GM19467 (cell line): ENCODE measurements around the gene CNTNAP2.

Experiments
- ATAC-seq: cut with Tn5 transposase; IDR thresholded peaks from one replicate; pipeline ENCODE4 v1.9.1; 2021; ENCODE audit warnings: mild to moderate bottlenecking, moderate library complexity; ENCODE audit not compliant: unreplicated experiment

CNTNAP2 gene

DNA sequence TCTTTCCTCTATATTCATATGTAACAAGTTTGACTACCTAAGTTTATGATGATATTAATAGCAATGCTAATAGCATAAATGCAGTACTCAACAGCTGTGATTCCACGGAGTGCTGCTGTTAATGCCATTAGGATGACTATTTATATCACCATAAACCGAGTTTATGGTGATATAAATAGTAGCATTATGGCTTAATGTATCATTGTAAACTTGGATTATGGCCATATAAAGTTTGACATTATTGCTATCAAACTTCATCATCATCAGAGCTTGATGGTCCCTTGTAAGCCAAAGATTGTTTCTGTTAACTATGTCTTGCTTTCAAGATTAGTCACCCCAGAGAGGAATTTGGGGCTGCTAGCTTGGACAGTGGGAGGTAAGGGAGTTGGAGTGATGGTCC, 1861.6 kb downstream of the CNTNAP2 start:
- ATAC-seq = no peak

DNA sequence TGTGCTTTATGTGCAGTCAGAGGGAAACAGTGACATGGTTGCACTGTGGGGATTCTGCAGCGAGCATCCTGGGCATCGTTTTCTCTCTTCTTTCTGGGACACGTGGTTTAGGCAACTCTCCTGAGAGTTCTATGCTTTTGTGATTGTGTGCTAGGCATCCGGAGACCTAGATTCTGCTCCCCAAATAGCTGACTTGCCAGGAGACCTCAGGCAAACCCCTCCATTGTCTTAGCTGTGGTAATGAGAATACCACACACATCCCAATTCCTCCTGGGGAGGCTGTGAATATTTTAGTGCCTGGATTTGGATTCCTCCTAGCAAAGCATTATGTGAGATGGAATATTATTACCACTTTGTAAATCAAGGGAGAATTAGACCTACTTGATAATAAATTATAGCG, 1862.0 kb downstream of the CNTNAP2 start:
- ATAC-seq = no peak

DNA sequence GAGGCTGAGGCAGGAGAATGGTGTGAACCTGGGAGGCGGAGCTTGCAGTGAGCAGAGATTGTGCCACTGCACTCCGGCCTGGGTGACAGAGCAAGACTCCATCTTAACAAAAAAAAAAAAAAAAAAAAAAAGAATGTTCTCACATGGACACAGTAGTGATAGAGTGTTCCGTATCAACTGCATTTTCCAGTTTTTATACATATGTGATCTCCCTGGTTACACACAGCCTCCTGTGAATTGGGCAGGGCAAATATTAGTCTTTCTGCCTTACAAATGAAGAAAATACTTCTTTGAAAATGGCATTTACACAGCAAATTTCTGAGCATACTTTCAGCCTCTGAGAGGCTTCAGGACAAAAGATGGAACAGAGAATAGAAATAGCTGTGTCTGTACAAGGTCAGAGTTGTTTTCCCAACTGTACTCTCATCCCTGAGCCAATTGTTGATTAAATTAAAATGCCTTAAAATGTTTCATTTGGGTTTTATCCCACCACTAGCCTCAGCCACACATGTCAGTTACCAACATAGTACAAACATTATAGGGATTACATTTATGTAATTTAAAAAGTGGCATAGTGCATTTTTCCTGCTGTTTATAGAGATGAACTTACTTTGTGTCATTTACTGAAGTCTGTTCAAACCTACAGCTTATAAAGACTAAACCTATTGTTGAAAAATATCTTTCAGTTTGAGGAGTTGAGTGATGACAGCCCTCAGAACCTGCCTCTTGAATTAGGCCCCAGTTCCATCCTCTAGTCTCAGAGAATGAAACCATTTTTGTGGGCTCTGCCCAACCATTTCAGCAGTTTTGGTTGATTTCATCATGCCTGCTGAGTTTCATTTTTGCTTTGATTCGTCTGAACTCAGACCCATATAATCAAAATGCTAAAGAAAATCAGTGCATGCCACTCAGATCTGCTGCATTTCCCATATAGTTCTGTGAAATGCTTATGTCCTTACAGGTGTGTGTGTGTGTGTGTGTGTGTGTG, 1864.5 kb downstream of the CNTNAP2 start:
- peak; percentile 61 for ATAC-seq

DNA sequence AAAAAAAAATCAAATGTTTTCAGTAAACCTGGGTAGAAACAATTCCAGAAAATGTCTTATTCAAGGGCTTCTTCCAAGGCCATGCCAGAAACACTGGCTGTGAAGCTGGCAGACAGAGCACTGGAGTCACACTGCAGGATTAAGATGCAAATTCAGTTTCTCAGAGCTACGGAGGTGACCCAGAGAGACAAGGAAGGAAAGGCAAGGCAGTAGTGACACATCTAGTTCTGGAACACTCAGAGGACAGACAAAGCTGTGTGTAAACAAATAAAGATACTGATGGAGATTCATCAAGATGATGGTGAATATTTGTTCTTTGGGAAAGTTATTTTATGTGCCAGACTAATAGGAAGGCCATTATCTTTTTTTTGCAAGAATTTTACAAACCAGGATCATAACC, 1865.7 kb downstream of the CNTNAP2 start:
- no peak for ATAC-seq

DNA sequence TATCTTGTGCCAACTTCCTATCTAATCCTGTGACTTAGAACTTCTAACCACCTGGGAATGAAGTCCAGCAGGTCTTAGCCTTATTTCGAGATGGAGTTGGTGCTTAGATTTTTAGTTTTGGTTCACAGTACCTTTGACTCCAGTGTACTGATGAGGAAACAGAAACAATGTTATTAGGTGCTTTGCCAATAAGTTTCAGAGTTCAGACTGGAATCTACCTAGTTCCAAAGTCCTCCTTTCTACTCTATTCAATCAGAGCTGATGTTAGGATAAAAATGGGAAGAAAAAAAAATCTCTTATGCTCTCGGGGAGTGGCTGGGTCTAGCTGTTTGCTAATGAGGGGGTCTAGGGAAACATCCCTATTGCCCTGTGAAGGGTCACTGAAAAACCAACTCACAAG, 1867.7 kb downstream of the CNTNAP2 start:
- ATAC-seq = no peak

GRCh38 chr7:147990079-147990478, 1873.5 kb downstream of the CNTNAP2 start:
- no peak for ATAC-seq

DNA sequence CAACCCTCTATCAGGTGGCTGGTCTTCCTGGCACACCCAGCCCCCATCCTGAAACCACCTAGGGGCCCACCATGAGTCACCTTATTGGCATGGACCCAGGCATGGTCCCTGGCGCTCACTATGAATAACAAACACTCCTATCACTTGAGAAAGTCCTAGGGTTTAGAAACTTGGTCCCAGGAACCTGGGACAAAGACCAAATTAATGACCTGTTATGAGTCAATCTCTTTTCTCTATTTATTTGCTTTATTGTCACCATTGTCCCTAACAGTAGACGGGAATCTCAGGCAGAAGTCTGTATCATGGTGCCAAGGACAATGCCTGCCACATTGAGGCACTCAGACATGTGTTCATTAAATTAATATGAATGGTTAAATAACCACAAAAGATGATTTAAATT, 1874.3 kb downstream of the CNTNAP2 start:
- no peak for ATAC-seq

GRCh38 chr7:147992698-147993097, 1876.1 kb downstream of the CNTNAP2 start:
- no peak for ATAC-seq

DNA sequence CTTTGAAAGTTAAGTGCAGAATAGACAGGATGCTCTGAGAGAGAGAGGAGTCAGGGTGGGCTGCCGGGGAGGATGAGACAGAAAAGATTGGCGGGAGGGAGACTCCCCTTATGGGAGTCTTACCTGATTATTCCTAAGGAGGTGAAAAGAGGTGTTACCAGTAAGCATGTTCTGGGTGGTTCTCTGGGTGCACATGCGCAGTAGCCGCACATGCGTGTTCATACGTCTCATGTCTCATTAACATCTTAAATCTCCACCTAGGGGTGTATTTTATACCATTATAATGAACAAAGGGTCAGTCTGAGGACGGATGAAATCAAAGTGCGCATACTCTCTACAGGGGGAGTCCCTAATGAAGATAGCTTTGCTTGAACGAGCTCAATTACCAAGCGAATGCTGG, 1881.0 kb downstream of the CNTNAP2 start:
- ATAC-seq = no peak

GRCh38 chr7:147999962-148000361, 1883.4 kb downstream of the CNTNAP2 start:
- no peak for ATAC-seq

DNA sequence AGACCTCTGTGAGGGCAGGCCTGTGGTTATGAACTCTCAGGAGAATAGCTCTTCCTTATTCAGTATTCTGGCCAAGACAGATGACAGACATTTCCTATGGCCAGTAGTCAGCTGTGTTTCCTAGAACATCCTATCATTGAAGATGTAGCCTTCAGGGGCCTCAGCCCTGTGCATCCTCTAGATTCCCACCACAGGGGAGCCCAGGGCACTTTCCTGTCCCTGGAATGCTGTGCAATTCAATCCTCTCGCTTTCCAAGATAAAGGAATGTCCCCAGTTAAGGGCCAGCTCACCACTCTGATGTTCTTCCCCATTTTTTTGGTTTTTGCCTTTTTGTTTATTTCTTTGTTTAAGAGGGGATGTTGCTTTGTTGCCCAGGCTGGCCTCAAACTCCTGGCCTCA, 1895.2 kb downstream of the CNTNAP2 start:
- no peak for ATAC-seq

GRCh38 chr7:148014001-148014400, 1897.4 kb downstream of the CNTNAP2 start:
- ATAC-seq = no peak

DNA sequence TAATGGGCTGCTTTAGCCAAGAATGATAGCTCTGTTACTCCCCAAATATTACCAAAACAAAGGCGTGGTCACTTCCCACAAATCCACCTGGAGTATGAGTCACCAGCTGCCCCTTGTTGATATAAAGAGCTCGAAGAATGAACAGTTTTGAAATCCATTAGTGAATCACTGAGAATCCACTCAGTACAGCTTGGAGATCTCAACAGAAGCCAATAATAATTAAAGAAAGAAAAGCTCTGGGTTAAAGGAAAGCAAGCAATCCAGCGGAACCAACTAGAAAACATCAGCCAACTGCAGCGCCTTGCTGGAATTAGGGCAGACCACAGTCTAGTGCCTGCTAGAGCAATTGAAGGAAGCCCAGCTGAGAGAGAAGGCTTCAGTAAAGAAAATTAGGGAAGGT, 1897.9 kb downstream of the CNTNAP2 start:
- no peak for ATAC-seq

- no peak for ATAC-seq
Measured at GRCh38 chr7:148017126-148017525, 1900.5 kb downstream of the CNTNAP2 start.

- ATAC-seq = no peak
Measured at GRCh38 chr7:148020679-148021078, 1904.1 kb downstream of the CNTNAP2 start.

DNA sequence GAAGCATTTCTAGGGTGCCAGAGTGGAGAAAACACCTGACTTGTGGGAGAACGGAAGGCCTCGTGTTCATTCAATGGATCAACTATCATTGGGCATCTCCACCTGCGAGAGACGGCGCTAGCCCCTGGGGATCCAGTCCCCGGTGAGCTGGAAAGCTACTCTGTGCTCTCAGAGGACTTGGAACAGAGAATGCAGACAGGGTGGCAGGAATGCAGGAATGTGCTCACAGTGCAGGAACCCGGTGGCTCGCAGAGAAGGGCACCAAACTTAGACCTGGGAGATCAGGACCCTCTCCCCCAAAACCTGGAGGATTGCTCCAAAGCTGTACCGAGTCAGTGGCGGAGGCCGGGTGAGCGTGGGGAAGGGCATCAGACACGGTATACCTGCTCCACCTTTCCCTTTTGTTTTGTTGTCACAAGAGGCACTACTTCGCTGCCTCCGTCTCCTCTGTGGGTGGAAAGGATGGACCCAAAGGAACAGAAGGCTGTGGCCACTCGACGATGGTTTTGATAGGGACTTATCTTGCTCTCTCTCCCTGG, 1905.0 kb downstream of the CNTNAP2 start:
- no peak for ATAC-seq

GRCh38 chr7:148022832-148023231, 1906.2 kb downstream of the CNTNAP2 start:
- no peak for ATAC-seq

- ATAC-seq = no peak
Measured at GRCh38 chr7:148026713-148027112, 1910.1 kb downstream of the CNTNAP2 start.

- ATAC-seq = no peak
Measured at GRCh38 chr7:148028165-148028564, 1911.6 kb downstream of the CNTNAP2 start.

DNA sequence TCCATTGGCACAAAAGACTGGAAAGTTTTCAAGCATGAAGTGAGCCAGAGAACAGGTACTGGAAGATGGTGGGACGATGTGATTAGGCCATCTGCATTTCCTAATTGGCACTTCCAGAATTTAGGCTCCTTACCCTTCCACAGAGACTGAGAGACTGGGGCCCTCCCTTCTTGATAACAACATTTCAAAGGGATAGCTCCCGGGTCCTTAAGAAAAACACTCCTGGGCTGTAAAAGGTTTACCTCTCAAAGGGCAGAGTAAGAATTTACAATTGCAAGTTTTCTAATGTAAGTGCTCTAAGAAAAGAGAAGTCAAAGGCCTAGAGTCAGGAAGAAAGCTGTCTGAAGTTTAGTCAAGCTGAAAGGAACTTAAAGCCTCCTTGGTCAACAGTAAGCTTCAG, 1914.4 kb downstream of the CNTNAP2 start:
- ATAC-seq = no peak

- ATAC-seq = no peak
Measured at GRCh38 chr7:148031811-148032210, 1915.2 kb downstream of the CNTNAP2 start.

DNA sequence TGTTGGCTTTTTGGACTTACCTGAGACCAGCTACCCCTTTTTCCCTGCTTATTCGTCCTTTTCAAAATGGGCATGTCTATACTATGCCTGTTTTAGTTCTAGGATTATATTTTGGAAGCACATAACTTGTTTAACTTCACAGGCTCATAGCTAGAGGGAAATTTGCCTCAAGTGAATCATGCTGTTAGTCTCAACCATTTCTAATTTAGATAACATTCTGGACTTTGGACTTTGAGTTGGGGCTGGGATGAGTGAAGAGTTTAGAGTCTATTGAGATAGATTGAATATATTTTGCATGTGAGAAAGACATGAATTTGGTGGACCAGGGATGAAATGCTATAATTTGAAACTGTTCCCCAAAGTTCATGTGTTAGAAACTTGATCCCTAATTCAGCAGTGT, 1919.3 kb downstream of the CNTNAP2 start:
- no peak for ATAC-seq
